Hepatocyte (in vitro differentiated cells): ENCODE measurements around the gene ALG6.

Experiments
- EZH2 ChIP-seq: fragments of 200-600 bp; sonication (generic); IDR thresholded peaks from 2 replicates; pipeline ENCODE4 v1.6.1; 2016; ENCODE audit warnings: antibody characterized with exemption, mild to moderate bottlenecking, borderline replicate concordance
- EZH2phosphoT487 ChIP-seq: fragments of 200-600 bp; sonication (generic); IDR thresholded peaks from one replicate; pipeline ENCODE4 v1.6.1; 2018; ENCODE audit warnings: antibody characterized with exemption, mild to moderate bottlenecking, low read depth, moderate library complexity; ENCODE audit not compliant: unreplicated experiment, severe bottlenecking
- TF ChIP-seq, protein P1 (sequence below): fragments of 200-600 bp; sonication (generic); IDR thresholded peaks from 2 replicates; pipeline ENCODE4 v1.5.1; 2016; ENCODE audit warnings: antibody characterized with exemption, mild to moderate bottlenecking; ENCODE audit not compliant: poor library complexity

DNA sequence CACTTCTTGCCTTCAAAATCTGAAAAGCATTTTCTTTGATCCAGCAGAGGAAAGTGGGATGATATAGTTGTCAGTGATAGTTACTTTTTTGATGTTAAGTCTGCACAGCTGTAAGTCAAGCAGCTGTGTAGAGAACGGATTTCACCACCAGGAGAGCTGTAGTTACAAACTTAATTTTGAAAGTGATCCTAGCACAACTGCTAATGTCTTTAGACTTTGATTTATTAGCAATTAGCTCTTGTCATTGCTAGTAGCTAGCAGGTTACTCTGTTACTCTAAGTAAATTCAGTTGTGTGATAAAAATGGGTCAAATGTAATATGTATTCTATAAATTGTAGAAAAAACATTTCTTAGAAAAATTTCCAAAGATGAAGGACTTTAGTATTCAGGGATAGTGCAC is 46.0 kb downstream of the ALG6 start:
- no peak for TF ChIP-seq EZH2
- TF ChIP-seq, protein P1, sequence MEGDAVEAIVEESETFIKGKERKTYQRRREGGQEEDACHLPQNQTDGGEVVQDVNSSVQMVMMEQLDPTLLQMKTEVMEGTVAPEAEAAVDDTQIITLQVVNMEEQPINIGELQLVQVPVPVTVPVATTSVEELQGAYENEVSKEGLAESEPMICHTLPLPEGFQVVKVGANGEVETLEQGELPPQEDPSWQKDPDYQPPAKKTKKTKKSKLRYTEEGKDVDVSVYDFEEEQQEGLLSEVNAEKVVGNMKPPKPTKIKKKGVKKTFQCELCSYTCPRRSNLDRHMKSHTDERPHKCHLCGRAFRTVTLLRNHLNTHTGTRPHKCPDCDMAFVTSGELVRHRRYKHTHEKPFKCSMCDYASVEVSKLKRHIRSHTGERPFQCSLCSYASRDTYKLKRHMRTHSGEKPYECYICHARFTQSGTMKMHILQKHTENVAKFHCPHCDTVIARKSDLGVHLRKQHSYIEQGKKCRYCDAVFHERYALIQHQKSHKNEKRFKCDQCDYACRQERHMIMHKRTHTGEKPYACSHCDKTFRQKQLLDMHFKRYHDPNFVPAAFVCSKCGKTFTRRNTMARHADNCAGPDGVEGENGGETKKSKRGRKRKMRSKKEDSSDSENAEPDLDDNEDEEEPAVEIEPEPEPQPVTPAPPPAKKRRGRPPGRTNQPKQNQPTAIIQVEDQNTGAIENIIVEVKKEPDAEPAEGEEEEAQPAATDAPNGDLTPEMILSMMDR: no peak
- TF ChIP-seq EZH2phosphoT487: no peak
